Chondrocyte (in vitro differentiated cells): Measurements from ENCODE around the gene CAB39L. TPM values are rescaled to one million over a fixed set of nuclear protein-coding genes. Genes with fewer than 3 reads are reported as not detected.

Experiments used
- DNase-seq: peaks from one replicate; pipeline ENCODE4 v3.0.0; 2021; ENCODE audit warnings: mixed read lengths, low spot score
- H3K27ac Mint-ChIP-seq: one replicate; pipeline ENCODE4 v1.8.0; 2021; ENCODE audit warnings: mild to moderate bottlenecking, moderate library complexity, mixed read lengths; ENCODE audit not compliant: unreplicated experiment
- H3K27me3 Mint-ChIP-seq: 2 replicates; pipeline ENCODE4 v1.8.0; 2021; ENCODE audit warnings: low read depth, mixed read lengths
- H3K36me3 Mint-ChIP-seq: 2 replicates; pipeline ENCODE4 v1.8.0; 2021; ENCODE audit warnings: low read depth, mixed read lengths
- H3K4me1 Mint-ChIP-seq: 2 replicates; pipeline ENCODE4 v1.8.0; 2021; ENCODE audit warnings: low read depth, mild to moderate bottlenecking, mixed read lengths
- H3K4me3 Mint-ChIP-seq: one replicate; pipeline ENCODE4 v1.8.0; 2021; ENCODE audit warnings: mild to moderate bottlenecking, moderate library complexity, mixed read lengths; ENCODE audit not compliant: unreplicated experiment
- H3K9me3 Mint-ChIP-seq: 2 replicates; pipeline ENCODE4 v1.8.0; 2021; ENCODE audit warnings: low read depth, mixed read lengths
- CTCF ChIP-seq: fragments of 200-600 bp; sonication (generic); IDR thresholded peaks from 2 replicates; pipeline ENCODE4 v1.5.0; 2021; ENCODE audit warnings: antibody characterized with exemption, mild to moderate bottlenecking, moderate library complexity
- total RNA-seq: library from RNA; stranded (reverse); gene quantifications from 3 replicates; pipeline ENCODE4 v1.2.1, GENCODE V29; 2021

CAB39L gene
- total RNA-seq, 1 donor from 2014 or later: 6.0 TPM

- H3K4me1 Mint-ChIP-seq: peaks cover 9% of the 10 kb centered on the region
- H3K36me3 Mint-ChIP-seq: peaks cover 3% of the 10 kb centered on the region
- H3K4me3 Mint-ChIP-seq: no peak overlapping the region
- no peak for TF ChIP-seq CTCF
- H3K27ac Mint-ChIP-seq: peak overlapping the region; percentile 59
- H3K9me3 Mint-ChIP-seq: no peaks in the 10 kb centered on the region
- no peaks in the 10 kb centered on the region for H3K27me3 Mint-ChIP-seq
- no peak for DNase-seq
These were observed 24.6 kb downstream of the CAB39L start for GRCh38 chr13:49419276-49419675.

GRCh38 chr13:49418206-49418605 is 25.7 kb downstream of the CAB39L start:
- peaks cover 12% of the 10 kb centered on the region for H3K4me1 Mint-ChIP-seq
- no peak for TF ChIP-seq CTCF

GRCh38 chr13:49417161-49417560 is 26.7 kb downstream of the CAB39L start:
- Mint-ChIP-seq H3K4me3 (no peak overlapping the region), H3K27ac (no peak overlapping the region), H3K36me3 (no peaks in the 10 kb centered on the region), H3K4me1 (peaks cover 12% of the 10 kb centered on the region), H3K9me3 (no peaks in the 10 kb centered on the region), H3K27me3 (no peaks in the 10 kb centered on the region)
- no peak for DNase-seq
- no peak for TF ChIP-seq CTCF

More at GRCh38 chr13:49418206-49418605, 25.7 kb downstream of the CAB39L start:
- H3K27me3 Mint-ChIP-seq: no peaks in the 10 kb centered on the region
- no peaks in the 10 kb centered on the region for H3K9me3 Mint-ChIP-seq
- H3K36me3 Mint-ChIP-seq: no peaks in the 10 kb centered on the region
- no peak overlapping the region for H3K27ac Mint-ChIP-seq
- DNase-seq: no peak
- H3K4me3 Mint-ChIP-seq: no peak overlapping the region

GRCh38 chr13:49412749-49413148 is 31.1 kb downstream of the CAB39L start:
- Mint-ChIP-seq H3K27me3 (no peaks in the 10 kb centered on the region), H3K4me1 (peaks cover 11% of the 10 kb centered on the region), H3K9me3 (no peaks in the 10 kb centered on the region), H3K36me3 (no peaks in the 10 kb centered on the region), H3K27ac (no peak overlapping the region), H3K4me3 (no peak overlapping the region)
- no peak for DNase-seq
- TF ChIP-seq CTCF: no peak

GRCh38 chr13:49411353-49411752 is 32.5 kb downstream of the CAB39L start:
- peaks cover 11% of the 10 kb centered on the region for H3K4me1 Mint-ChIP-seq
- no peaks in the 10 kb centered on the region for H3K36me3 Mint-ChIP-seq

More at GRCh38 chr13:49411353-49411752, 32.5 kb downstream of the CAB39L start:
- H3K9me3 Mint-ChIP-seq: no peaks in the 10 kb centered on the region
- no peak for TF ChIP-seq CTCF
- DNase-seq: no peak
- no peaks in the 10 kb centered on the region for H3K27me3 Mint-ChIP-seq
- no peak overlapping the region for H3K27ac Mint-ChIP-seq
- no peak overlapping the region for H3K4me3 Mint-ChIP-seq
